ENCODE results near the gene RAB21.
"Not testable (repeated sequence)": the region's sequence is repeated elsewhere in the genome, so short reads cannot be mapped to it uniquely, and the experiment has no call there.

RAB21 gene

DNA sequence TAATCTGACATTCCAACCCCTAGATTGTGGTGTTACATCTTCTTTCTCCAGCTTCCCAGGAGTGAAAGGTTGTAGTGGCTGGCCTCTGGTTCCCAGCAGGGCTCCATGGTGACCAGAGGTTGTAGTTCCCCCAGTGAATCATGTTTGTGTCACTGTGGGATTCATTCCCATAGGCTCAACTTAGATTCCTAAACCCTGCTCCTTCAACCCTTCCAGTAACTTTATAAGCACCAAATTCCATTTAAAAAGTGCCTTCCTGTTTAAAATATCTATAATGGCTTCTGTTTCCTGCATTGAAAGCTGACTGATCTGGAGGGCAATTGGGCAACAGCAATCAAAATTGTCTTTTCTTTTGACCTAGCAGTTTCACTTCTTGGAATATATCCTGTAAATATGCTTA is 44.4 kb downstream of the RAB21 start:
- peak; percentile 30 for DNase-seq (ENCODE audit: low spot score)

DNA sequence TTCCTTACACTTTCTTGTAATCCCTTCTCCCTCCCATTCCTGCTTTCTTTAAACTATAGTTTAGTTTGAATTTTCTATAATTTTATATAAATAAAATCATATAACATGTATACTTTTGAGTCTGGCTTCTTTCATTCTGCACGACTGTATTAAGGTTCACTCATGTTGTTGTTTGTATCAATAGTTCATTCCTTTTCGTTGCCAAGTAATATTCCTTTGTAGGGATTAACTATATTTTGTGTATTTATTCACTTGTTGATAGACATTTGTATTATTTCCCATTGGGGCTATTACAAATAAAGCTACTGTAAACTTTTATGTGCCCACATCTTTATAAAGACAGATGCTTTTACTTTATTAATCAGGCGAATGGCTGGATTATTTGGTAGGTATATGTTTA is 45.5 kb downstream of the RAB21 start:
- DNase-seq (ENCODE audit: low spot score), result no peak

DNA sequence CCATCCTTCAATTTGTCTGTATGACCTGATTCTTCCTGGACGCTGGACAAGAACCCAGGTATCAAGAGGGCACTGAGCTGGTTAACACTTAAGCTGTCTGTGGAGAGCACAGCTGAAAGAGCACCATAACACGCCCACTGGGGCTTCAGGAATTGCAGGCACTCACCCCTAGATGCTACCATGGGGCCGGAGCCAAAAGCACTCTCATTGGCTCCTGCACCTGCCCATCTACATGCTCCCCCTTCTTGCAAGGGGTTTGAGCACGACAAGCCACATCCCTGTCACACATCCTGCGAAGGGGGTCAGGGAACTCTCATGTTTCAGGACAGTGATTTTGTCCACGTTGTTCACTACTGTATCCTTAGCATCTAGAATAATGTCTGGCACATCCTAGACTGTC is 49.8 kb downstream of the RAB21 start:
- DNase-seq (ENCODE audit: low spot score), result no peak

DNA sequence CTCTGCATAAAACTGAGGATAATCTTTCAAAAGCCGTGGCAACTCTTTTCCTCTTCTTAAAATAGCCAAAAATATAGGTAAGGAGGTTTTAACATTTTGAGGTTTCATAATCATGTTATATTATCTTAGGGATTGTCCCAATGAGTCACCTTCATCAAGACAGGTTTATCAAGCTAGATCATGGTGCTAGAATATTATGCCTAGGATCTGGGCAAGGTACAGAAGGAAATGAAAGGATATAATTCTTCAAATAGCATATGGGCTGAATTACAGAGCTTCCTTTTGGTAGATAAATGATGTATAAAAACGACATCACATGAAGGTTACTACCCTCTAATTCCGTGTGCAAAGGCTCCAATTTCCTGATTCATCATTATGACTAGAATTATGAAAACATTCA is 56.3 kb downstream of the RAB21 start:
- no peak for DNase-seq (ENCODE audit: low spot score)

DNA sequence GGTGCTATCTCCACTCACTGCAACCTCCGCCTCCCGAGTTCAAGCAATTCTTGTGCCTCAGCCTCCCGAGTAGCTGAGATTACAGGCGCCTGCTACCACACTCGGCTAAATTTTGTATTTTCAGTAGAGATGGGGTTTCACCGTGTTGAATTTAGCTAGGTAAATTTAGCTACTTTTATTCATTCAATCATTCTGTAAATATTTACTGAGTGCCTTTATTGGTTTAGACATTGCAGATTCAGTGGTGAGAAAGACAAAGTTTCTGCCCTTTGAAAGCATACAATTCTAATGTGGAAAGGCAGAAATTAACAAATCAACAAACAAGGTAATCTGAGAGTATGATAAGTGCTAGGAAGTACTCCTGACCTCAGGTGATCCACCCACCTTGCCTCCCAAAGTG is 60.6 kb downstream of the RAB21 start:
- DNase-seq (ENCODE audit: low spot score), result not testable (repeated sequence)

DNA sequence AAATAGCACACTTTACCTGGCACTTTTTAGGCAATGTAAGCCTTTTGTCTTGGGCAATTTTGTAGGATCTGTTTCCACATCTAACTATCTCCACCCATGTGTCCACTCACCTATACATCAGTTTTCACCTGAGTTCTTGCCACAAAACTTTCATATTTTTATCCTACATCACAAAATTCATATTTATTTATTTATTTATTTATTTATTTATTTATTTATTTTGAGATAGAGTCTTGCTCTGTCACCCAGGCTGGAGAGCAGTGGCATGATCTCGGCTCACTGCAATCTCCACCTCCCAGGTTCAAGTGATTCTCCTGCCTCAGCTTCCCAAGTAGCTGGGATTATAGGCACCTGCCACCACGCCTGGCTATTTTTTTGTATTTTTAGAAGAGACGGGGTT is 67.4 kb downstream of the RAB21 start:
- DNase-seq (ENCODE audit: low spot score), result not testable (repeated sequence)

DNA sequence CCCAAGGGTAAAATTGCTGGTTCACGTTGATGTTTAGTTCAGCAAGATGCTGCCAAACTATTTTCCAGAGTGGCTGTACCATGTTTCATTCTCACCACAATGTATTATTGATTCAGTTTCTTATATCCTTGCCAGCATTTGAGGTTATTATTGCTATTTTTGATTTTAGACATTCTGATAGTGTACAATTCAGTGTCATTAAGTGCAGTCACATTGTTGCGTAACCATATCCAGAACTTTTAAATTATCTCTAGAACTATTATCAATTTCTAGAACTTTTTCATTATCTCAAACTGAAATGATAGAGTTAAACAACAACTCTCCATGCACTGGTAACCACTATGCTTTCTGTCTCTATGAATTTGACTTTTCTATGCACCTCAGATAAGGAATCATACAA is 74.2 kb downstream of the RAB21 start:
- DNase-seq (ENCODE audit: low spot score), result no peak

DNA sequence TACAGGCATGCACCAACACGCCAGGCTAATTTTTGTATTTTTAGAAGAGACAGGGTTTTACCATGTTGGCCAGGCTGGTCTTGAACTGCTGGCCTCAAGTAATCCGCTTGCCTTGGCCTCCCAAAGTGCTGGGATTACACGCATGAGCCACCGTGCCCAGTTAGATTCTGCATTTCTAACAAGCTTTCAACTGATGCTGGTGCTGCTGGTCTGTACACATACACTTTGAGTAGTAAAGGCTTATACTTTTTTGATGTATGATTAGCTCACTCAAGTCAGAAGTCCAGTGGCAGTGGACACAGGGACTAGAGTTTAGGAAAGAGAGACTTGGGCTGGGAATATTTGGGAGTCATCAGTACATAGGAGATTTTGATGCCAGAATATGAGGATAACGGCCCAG is 82.7 kb downstream of the RAB21 start:
- no peak for DNase-seq (ENCODE audit: low spot score)

DNA sequence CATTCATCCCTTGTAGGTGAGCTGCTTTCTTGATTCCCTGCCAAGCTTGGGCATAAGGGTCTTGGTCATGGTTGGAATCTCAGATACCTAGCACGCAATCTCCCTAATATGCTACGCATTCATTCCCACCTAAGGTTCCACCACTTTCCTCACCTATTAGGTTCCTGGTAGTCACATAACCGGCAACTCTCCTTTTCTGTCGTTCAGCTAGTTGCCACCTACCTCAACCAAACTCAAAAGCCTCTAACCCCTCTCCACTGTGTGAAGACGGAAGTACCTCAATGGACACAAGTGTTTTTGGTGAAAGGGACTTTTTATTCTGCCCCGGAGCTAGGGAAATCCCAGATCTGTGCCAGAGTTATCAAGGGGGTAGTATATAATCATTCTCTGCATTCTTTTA is 83.6 kb downstream of the RAB21 start:
- DNase-seq (ENCODE audit: low spot score), result no peak

DNA sequence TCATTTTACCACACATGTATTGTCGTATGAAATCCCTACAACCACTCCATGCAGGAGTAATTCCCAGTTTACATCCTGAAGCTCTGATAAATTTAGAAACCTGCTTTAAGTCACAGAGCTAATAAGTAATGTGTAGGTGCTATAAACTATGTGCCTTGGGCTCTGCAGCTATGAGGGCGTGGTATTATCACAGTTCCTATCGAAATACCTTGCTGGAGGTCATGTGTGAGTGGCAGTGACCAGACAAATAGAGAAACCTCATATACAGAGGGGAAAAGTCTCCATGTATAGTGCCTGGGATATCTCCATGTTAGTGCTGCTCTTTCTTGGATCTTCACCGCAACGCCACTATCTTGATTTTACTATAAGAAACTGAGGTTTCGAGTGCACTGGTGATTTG is 84.0 kb downstream of the RAB21 start:
- DNase-seq (ENCODE audit: low spot score), result no peak

DNA sequence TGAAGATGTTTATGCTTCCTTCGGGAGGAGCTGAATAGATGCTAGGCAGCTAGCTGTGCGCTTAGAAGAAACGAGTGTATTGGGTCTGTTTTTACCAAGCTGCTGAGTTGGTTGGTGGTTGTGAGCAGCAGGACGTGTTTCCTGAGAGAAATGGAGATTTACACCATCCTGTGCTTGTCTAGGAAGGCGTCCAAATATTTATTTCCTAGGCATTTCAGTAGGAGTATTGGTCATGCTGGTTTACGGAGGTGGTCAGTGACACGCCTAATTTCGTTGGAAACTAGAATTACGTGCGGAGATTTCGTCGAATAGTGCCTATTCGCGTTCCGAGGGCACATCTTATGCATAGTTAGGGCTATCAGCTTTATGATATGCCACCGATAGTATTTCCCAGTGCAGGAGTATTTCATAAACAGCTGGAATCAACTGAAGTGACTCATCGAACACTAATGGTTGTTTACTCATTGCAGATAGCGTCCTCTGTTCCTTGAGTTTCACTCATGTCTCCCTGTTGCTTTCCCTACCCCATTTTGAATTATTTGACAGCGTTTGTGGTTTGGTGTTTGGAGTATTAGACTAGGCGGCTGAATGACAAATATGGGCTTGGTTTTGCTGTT is 85.7 kb downstream of the RAB21 start:
- DNase-seq (ENCODE audit: low spot score), result peak; percentile 54

DNA sequence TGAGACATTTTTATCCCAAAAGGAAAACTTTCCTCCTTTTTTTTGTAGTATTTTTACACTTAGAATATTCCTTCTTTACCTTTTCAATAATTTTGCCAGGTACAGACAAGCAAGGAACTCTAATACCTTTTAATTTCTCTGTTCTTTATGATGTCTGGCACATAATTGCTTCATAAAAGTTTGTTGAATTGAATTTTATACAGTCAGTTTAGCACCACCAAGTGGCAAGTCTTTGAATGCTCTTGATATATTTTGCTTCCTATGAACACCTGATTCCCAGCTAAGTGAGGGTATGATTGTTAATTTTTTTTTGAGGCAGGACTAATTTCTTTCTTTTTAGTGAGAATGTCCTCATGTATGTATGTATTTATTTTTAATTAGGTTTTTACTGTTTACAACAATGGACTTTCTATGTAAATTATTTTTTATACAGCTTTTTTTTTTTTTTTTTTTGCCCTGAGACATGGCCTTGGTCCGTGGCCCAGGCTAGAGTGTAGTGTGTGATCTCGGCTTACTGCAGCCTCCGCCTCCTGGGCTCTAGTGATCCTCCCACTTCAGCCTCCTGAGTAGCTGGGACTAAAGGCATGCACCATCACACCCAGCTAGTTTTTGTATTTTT is 91.8 kb downstream of the RAB21 start:
- DNase-seq (ENCODE audit: low spot score), result no peak

DNA sequence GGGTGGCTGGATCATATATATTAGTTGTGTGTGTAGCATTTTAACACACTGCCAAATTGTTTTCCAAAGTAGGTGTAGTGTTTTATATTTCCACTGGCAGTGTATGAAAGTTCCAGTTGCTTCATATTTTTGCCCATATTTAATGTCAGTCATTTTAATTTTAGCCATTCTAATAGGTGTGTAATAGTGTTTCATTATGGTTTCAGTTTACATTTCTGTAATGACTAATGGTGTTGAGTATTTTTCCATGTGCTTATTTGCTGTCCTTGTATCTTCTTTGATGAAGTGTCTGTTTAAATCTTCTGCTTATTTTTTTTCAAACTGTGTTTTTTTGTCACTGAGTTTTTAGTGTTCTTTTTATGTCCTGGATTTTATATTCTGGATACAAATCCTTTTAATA is 93.5 kb downstream of the RAB21 start:
- DNase-seq (ENCODE audit: low spot score), result no peak

DNA sequence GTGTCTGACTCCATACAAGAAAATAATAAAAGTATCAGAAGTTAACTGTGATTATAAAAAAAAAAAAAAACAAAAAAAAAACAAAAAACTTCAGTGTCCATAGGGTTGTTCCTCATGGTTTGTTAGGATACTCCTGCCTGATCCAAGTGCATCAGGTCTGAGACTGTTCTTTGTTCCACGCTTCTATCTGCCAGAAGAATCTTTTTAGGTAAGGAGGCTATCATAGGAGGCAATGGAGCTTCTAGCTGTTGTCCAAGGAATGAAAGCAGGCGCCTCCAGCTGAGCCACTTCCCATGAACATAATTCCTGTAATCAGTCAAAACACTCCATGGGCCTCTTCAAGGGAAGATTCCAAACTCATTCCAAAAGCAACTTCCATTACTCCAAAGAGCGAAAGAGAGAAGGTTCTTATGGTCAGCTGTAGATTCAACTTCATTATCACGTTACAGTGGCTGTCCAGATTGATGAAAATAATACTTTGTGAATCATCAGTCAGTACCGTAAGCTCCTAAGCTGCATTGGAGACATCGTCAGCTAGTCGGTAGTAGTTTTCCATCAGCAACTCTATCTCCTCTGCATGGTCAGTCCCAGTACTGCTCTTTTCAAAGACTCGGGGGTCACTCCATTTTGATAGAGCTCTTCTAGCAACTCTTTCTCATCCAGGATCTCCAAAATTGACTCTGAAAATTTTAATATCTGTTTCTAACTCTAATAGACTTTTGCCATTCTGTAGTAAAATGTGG is 94.6 kb downstream of the RAB21 start:
- DNase-seq (ENCODE audit: low spot score), result no peak
